ENCODE measurements around the gene MAP7.

DNA sequence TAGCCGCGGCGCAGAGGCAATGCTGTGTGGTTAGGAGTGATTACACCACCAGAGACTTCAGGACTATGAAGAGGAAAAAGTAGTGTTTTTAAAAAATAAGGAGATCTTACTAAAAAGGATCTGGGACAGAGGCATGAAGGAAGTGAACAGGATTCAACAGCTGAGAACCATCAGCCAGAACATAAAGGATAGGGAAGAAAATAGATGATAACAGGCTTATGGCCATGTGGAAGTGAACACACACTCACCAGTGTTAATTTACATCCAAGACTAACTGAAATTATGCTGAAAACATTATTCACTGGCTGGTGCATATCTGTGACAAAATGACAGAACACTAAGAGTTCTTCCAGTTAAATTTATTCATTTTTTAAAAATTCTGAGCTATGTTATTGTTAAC lies 213.1 kb downstream of the MAP7 start:
- no peak for TF ChIP-seq GATA2 (IDR thresholded peaks at IDR 0.05; ENCODE audit: low read depth, low read length)
- TF ChIP-seq GATA3 (IDR thresholded peaks at IDR 0.05; ENCODE audit: low read depth, low read length), result no peak
